IPS DF 4.7 (cell line): Measurements from ENCODE around the gene CUX1.
"Not testable (repeated sequence)": the region's sequence is repeated elsewhere in the genome, so short reads cannot be mapped to it uniquely, and the experiment has no call there.

Experiments
- DNase-seq: peaks from one replicate; pipeline ENCODE4 v3.0.0-alpha.2; 2013; ENCODE audit warnings: low spot score; ENCODE audit errors: extremely low read depth

Gene CUX1

GRCh38 chr7:101792682-101793071 is 24.7 kb upstream of the CUX1 start:
- not testable (repeated sequence) for DNase-seq

- no peak for DNase-seq
These were observed 22.0 kb upstream of the CUX1 start for GRCh38 chr7:101795461-101795860.

DNA sequence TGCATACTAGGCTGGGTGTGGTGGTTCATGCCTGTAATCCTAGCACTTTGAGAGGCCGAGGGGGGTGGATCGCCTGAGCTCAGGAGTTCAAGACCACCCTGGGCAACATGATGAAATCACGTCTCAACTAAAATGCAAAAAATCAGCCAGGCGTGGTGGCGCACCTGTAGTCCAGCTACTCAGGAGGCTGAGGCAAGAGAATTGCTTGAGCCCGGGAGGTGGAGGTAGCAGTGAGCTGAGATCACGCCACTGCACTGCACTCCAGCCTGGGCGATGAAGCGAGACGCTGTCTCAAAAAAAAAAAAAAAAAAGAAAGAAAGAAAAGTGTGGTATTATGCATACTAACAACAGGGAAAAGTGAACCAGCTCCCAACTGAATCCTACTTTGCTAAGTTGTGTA is 19.3 kb upstream of the CUX1 start:
- DNase-seq: not testable (repeated sequence)

- DNase-seq: no peak
These were observed 14.0 kb upstream of the CUX1 start for GRCh38 chr7:101803203-101804087.

DNA sequence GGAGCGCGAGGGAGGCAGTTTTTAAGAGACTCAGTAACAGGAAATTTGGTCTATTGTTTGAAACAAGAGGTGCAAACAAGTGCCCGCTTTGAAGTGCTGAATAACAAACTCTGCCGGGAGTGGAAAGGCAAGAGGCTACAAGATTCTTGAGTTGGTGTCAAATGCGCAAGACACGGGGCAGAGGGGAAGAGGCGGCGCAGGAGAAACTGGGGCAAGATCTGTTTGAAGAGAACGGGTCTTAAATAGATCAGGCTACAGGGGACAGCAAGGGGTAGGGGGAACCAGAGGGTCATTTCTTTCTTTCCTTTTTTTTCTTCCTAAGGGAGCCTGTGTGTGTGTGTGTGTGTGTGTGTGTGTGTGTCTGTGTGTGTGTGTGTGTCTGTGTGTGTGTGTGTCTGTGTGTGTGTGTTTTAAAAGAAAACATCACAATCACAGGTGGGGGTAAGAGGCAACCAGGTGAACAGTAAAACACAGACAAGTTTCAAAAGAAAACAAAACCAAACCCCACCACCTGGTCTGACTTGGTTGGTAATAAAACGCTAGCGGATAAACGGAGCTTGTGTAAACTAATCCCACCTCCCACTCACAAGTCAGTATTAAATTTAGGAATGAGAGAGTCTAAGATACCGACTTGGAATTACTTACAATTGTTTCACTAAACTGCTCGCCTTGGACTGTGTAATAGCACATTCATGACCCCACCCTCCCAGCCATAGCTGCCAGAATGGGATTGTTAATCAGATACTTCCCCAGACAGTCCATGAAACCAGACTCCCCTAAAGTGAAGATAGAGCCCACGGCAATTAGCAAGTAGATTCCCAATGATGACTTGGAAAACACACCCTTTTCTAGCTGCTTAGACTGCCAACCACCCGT is 13.1 kb upstream of the CUX1 start:
- no peak for DNase-seq

- DNase-seq: no peak
These were observed 12.5 kb upstream of the CUX1 start for GRCh38 chr7:101804967-101805366.

DNA sequence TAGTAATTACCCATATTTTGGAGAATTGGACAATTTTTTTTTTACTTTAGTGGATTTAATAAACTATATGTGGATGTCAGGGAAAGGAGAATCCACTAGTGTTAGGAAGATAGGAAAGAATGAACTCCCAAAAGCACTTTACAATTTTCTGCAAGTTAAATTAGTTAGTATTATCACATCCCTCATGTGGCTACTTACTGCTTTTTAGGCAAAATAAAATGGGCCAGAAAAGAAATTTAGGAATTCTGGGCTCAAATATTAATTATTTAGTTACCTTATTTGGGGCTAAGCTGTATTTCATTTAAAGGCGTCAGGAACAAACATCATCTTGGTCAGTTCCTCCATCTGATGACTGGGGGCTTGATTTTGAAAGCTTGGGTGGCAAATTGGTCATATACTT is 4.8 kb upstream of the CUX1 start:
- DNase-seq: no peak

- DNase-seq: no peak
These were observed 3.9 kb upstream of the CUX1 start for GRCh38 chr7:101813402-101814019.

DNA sequence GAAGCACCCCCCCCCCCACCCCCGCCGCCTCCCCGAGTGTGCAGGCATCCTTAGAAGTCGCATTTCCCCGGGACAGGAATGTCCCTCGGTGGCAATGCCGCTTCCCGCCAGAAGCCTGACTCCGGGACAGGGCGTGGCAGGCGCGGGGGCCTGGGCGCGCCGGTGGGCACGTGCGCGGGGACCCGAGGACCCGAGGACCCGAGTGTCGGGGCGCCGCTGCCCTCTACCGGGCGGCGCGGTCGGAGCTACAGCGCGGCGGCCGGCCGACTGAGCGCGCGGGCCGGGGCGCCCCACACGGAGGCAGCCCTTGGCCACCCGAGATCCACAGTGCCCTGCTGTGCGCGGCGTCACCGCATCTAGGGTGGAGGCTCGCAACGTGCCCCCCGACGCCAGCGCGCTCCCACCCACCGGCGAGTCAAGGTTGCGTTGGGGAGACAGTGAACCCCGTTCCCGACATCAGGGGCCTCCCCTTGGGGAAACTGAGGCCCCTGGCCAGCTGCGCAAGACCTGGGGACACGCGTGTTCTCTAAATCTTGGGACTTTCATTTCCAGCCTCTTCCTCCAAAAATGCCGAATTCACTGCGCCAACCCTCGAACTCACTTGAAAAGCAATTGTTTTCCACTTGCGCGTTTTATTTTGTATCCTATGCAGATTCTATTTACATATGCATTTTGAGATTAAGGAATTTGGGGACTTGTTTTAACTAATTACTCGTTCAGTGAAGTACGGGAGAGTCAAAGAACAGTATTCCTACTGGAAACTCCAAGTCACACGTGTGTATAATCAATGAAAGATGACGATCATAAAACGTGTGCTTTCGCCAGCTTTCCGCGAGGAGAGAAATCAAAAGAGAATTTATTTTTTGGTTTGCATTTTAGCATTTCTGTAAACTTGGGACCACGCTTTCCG is 3.1 kb upstream of the CUX1 start:
- DNase-seq: no peak

GRCh38 chr7:101814991-101815825 is 2.2 kb upstream of the CUX1 start:
- DNase-seq: no peak

DNA sequence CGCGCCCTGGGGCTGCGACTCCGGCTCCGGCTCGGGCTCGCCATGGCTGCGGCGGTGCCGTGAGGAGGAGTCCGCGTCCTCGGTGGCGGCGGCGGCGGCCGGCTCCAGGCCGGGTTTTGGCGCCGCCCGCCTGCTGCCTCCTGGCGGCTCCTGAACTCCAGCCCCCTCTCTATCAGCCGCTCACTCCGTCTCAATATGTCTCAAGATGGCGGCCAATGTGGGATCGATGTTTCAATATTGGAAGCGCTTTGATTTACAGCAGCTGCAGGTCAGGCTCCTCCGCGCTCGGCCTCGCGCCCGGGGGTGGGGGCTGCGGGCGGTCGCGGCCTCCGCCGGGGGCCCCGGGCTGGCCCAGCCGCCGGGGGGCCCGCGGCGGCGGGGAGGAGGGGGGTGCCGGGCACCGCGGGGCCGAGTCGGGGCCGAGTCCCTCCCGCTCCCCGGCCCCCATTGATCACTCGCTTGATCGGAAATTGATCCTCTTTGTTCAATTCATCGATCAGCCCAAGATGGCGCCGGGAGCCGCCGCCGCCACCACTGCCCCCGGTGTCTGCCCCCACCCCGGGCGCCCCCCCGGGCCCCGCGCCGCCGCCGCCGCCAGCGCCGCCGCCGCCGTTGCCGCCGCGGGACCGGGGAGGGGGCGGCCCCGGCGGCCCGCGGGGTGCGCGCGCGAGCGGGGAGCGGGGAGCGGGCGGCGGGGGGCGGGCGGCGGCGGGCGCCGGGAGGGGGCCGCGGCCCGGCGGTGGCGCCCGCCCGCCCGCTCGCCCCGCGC is 1.4 kb upstream of the CUX1 start:
- no peak for DNase-seq

- no peak for DNase-seq
These were observed 593 bp upstream of the CUX1 start for GRCh38 chr7:101816595-101817470.

- DNase-seq: no peak
These were observed 1.1 kb downstream of the CUX1 start for GRCh38 chr7:101818287-101819071.

DNA sequence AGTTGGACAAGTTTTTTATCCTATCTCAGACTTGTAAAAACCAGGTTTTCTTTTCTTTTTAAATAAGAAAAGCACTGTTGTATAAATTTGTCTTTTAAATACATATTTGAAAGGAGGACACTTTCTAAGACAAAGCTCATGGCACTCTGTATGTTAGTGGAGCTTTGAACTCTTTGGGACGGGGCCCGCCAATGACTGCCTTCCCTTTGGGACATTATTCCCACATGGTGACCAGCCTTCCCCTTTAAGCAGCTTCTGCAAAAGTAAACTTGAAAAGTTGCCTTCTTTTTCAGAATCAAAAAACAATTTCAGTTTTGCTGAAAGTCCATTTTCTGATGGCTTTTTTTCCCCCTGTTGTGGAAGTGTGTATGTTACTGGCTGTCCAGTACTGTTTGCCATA is 1.8 kb downstream of the CUX1 start:
- DNase-seq: no peak

GRCh38 chr7:101819913-101820522 is 2.6 kb downstream of the CUX1 start:
- DNase-seq: no peak

DNA sequence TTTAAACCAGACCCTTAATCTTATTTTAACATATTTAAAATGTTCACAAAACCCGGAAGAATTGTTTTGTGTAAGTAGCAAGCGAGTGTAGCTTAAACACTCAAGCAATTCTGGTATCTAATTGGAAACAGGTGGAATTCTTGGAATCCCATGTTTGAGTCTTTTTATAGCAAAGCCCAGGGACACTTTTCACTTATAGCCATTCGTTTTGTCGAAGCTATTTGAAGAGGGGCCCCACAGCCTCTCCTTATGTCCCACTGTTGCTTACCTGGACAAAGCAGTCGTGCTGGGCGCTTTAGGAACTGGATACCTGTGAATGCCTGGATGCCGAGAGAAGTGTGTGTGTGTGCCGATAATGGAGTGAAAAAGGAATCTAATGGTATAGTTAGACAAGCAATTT is 3.3 kb downstream of the CUX1 start:
- no peak for DNase-seq

DNA sequence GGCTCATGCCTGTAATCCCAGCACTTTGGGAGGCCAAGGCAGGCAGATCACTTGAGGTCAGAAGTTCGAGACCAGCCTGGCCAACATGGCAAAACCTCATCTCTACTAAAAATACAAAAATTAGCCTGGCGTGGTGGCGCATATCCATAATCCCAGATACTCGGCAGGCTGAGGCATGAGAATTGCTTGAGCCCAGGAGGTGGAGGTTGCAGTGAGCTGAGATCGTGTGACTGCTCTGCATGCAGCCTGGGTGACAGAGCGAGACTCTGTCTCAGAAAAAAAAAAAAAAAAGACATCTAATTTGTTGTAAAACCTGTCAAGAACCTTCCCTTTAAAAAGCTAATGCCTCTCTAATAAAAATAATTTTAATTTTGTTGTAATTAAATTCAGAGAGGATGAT is 5.2 kb downstream of the CUX1 start:
- DNase-seq: not testable (repeated sequence)
